SU-DHL-6 (cell line): ENCODE measurements around the gene NR2F2.
"Not testable (repeated sequence)": the region's sequence is repeated elsewhere in the genome, so short reads cannot be mapped to it uniquely, and the experiment has no call there.

Experiments used
- EZH2phosphoT487 ChIP-seq: fragments of 200-600 bp; sonication (generic), shearing (Covaris generic); conservative IDR thresholded peaks from 2 replicates; pipeline ENCODE4 v1.6.1; 2018; ENCODE audit warnings: mild to moderate bottlenecking, antibody characterized with exemption, low read length, moderate library complexity, mixed read lengths
- TF ChIP-seq, protein P1 (sequence below): fragments of 200-600 bp; sonication (generic); IDR thresholded peaks from one replicate; pipeline ENCODE4 v1.5.1; 2017; ENCODE audit warnings: antibody characterized with exemption, mild to moderate bottlenecking, low read length, moderate library complexity; ENCODE audit not compliant: insufficient read depth, poor library complexity, severe bottlenecking

DNA sequence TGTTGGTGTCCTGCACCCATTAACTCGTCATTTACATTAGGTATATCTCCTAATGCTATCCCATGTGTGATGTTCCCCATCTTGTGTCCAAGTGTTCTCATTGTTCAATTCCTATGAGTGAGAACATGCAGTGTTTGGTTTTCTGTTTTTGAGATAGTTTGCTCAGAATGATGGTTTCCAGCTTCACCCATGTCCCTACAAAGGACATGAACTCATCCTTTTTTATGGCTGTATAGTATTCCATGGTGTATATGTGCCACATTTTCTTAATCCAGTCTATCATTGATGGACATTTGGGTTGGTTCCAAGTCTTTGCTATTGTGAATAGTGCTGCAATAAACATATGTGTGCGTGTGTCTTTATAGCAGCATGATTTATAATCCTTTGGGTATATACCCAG, 49.1 kb downstream of the NR2F2 start:
- TF ChIP-seq, protein P1, sequence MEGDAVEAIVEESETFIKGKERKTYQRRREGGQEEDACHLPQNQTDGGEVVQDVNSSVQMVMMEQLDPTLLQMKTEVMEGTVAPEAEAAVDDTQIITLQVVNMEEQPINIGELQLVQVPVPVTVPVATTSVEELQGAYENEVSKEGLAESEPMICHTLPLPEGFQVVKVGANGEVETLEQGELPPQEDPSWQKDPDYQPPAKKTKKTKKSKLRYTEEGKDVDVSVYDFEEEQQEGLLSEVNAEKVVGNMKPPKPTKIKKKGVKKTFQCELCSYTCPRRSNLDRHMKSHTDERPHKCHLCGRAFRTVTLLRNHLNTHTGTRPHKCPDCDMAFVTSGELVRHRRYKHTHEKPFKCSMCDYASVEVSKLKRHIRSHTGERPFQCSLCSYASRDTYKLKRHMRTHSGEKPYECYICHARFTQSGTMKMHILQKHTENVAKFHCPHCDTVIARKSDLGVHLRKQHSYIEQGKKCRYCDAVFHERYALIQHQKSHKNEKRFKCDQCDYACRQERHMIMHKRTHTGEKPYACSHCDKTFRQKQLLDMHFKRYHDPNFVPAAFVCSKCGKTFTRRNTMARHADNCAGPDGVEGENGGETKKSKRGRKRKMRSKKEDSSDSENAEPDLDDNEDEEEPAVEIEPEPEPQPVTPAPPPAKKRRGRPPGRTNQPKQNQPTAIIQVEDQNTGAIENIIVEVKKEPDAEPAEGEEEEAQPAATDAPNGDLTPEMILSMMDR: not testable (repeated sequence)
- not testable (repeated sequence) for TF ChIP-seq EZH2phosphoT487
